A549 (cell line): Measurements from ENCODE around the gene AK8. TPM values are rescaled to one million over a fixed set of nuclear protein-coding genes. Genes with fewer than 3 reads are reported as not detected.

Source experiments
- ATAC-seq, 2 experiments: fragments of 200-7000 bp in 1 of 2; fragments of >200 bp in 1 of 2; cut with Nextera tagmentation in 1 of 2; cut with Tn5 transposase in 1 of 2; 3 replicates each; pipeline versions ENCODE4 v1.8.0 to v1.9.1; 2018 to 2020; ENCODE audit warnings: mild to moderate bottlenecking in 1 of 2, moderate library complexity in 1 of 2
- CTCF ChIA-PET: fragments of 300-600 bp; sonication (Branson Sonifier 250); formaldehyde crosslinking; extraction: SDS; loops from one replicate; lab custom pipeline; 2021; ENCODE audit warnings: antibody characterized with exemption, inconsistent platforms; lab: Yijun Ruan, JAX
- POLR2A ChIA-PET: fragments of 350-600 bp; formaldehyde crosslinking; extraction: SDS; loops from one replicate; lab custom pipeline; 2021; ENCODE audit warnings: antibody characterized with exemption, inconsistent platforms; lab: Yijun Ruan, JAX
- DNase-seq, 2 experiments: peaks; one replicate each; pipeline versions ENCODE4 v3.0.0 to v3.0.0-alpha.2; 2011 to 2016; ENCODE audit warnings: low read depth in 1 of 2, low spot score in 1 of 2
- FAIRE-seq: peaks from 2 replicates; lab custom pipeline; 2011; peaks lifted over from hg19 to GRCh38; lab: Jason Lieb, UNC
- H3K27ac ChIP-seq, 2 experiments: fragments of >200 bp; sonication (Bioruptor Twin); formaldehyde crosslinking; 3 replicates each; pipeline ENCODE4 v1.5.1; 2016 to 2017
- H3K4me1 ChIP-seq: fragments of >200 bp; sonication (Bioruptor Twin); formaldehyde crosslinking; 3 replicates; pipeline ENCODE4 v1.6.1; 2016
- H3K4me2 ChIP-seq: fragments of >200 bp; sonication (Bioruptor Twin); formaldehyde crosslinking; 3 replicates; pipeline ENCODE4 v1.6.1; 2016
- H3K4me3 ChIP-seq: fragments of >200 bp; sonication (Bioruptor Twin); formaldehyde crosslinking; 3 replicates; pipeline ENCODE4 v1.5.1; 2016
- H3K9me3 ChIP-seq: fragments of >200 bp; sonication (Bioruptor Twin); formaldehyde crosslinking; 3 replicates; pipeline ENCODE4 v1.6.1; 2016
- CBX2 ChIP-seq: fragments of 200-600 bp; sonication (generic); IDR thresholded peaks from 2 replicates; pipeline ENCODE4 v1.6.1; 2016; ENCODE audit warnings: low read depth, mild to moderate bottlenecking, borderline replicate concordance
- CBX8 ChIP-seq: fragments of 200-600 bp; sonication (generic); IDR thresholded peaks from 2 replicates; pipeline ENCODE4 v1.6.1; 2016
- CEBPB ChIP-seq, 2 experiments: fragments of >200 bp in 1 of 2; sonication (Bioruptor Twin) in 1 of 2; formaldehyde crosslinking in 1 of 2; IDR thresholded peaks; 2 replicates each; pipeline ENCODE4 v1.6.1; 2012 to 2016
- EHF ChIP-seq: fragments of 250-450 bp; sonication (Bioruptor Pico); IDR thresholded peaks from 2 replicates; pipeline ENCODE4 v1.5.0; 2020; ENCODE audit warnings: mild to moderate bottlenecking
- FOSB ChIP-seq: fragments of 250-450 bp; sonication (Bioruptor Pico); IDR thresholded peaks from 2 replicates; pipeline ENCODE4 v1.5.0; 2020; ENCODE audit warnings: mild to moderate bottlenecking, moderate library complexity
- FOSL2 ChIP-seq, 2 experiments: fragments of 450-650 bp in 1 of 2; fragments of >200 bp in 1 of 2; sonication (Bioruptor Twin) in 1 of 2; formaldehyde crosslinking; IDR thresholded peaks; 2 replicates each; pipeline versions ENCODE4 v1.5.0 to v1.6.1; 2016 to 2020; ENCODE audit warnings: mild to moderate bottlenecking in 1 of 2, moderate library complexity in 1 of 2
- FOXS1 ChIP-seq: fragments of 250-450 bp; sonication (Bioruptor Pico); IDR thresholded peaks from 2 replicates; pipeline ENCODE4 v1.5.0; 2020; ENCODE audit warnings: mild to moderate bottlenecking, moderate library complexity
- HOXB13 ChIP-seq: fragments of 250-450 bp; sonication (Bioruptor Pico); IDR thresholded peaks from 2 replicates; pipeline ENCODE4 v1.5.0; 2020; ENCODE audit warnings: low read depth, mild to moderate bottlenecking, moderate library complexity
- JUNB ChIP-seq: fragments of >200 bp; sonication (Bioruptor Twin); formaldehyde crosslinking; IDR thresholded peaks from 2 replicates; pipeline ENCODE4 v1.6.1; 2016
- KDM1A ChIP-seq: fragments of 200-600 bp; sonication (generic); IDR thresholded peaks from 2 replicates; pipeline ENCODE4 v1.6.1; 2016; ENCODE audit warnings: low read depth, mild to moderate bottlenecking
- PHF8 ChIP-seq: fragments of 200-600 bp; sonication (generic); IDR thresholded peaks from 2 replicates; pipeline ENCODE4 v1.6.1; 2016; ENCODE audit warnings: low read depth, mild to moderate bottlenecking, antibody characterized with exemption, moderate library complexity, borderline replicate concordance
- RCOR1 ChIP-seq: fragments of 150-350 bp; IDR thresholded peaks from 2 replicates; pipeline ENCODE4 v1.6.1; 2014; ENCODE audit warnings: antibody characterized with exemption, low read length, low read depth
- RFX5 ChIP-seq: fragments of 450-650 bp; IDR thresholded peaks from 2 replicates; pipeline ENCODE4 v1.7.1; 2014; ENCODE audit warnings: antibody characterized with exemption, mild to moderate bottlenecking, moderate library complexity
- RNF2 ChIP-seq: fragments of 200-600 bp; sonication (generic); IDR thresholded peaks from 2 replicates; pipeline ENCODE4 v1.6.1; 2016; ENCODE audit warnings: low read depth, mild to moderate bottlenecking, antibody characterized with exemption, moderate library complexity, borderline replicate concordance
- SMC3 ChIP-seq: fragments of >200 bp; sonication (Bioruptor Twin); formaldehyde crosslinking; IDR thresholded peaks from 3 replicates; pipeline ENCODE4 v1.6.1; 2018; ENCODE audit warnings: inconsistent platforms
- ZNF302 ChIP-seq: fragments of 250-450 bp; sonication (Bioruptor Pico); IDR thresholded peaks from 2 replicates; pipeline ENCODE4 v1.9.0; 2021; ENCODE audit warnings: inconsistent platforms, mild to moderate bottlenecking, moderate library complexity
- WGBS: methylation state at CpG from one replicate; pipeline ENCODE4 v1.1.6; 2017; ENCODE audit errors: missing lambda C conversion rate; 5-methylcytosine and 5-hydroxymethylcytosine counted together
- polyA plus RNA-seq, 4 experiments: library from polyadenylated mRNA; depleted of rRNA in 3 of 4; stranded (reverse); fragments of >200 nt; fragmentation: RNase III in 1 of 4; extraction: RNeasy Plus Mini Kit Qiagen cat#74134 plus additional on column Dnase treatment in 1 of 4; gene quantifications; 2 replicates in 3 of 4; 3 replicates in 1 of 4; pipeline ENCODE4 v1.2.3, GENCODE V29; 2011 to 2017
- TF ChIP-seq, protein P1 (sequence below): fragments of 450-650 bp; IDR thresholded peaks from 2 replicates; pipeline ENCODE4 v1.6.1; 2014; ENCODE audit warnings: antibody characterized with exemption
- TF ChIP-seq, protein P2 (sequence below): fragments of >200 bp; sonication (Bioruptor Twin); formaldehyde crosslinking; IDR thresholded peaks from 3 replicates; pipeline ENCODE4 v1.5.1; 2016
- TF ChIP-seq, protein P3 (sequence below): fragments of >200 bp; sonication (Bioruptor Twin); formaldehyde crosslinking; IDR thresholded peaks from 3 replicates; pipeline ENCODE4 v1.6.1; 2016
- TF ChIP-seq, protein P4 (sequence below): fragments of 250-450 bp; sonication (Bioruptor Pico); IDR thresholded peaks from 2 replicates; pipeline ENCODE4 v1.5.0; 2020; ENCODE audit warnings: low read depth, mild to moderate bottlenecking, moderate library complexity

Gene AK8
- polyA plus RNA-seq, 2 of the 4 experiments (the other 2 are of a cell fraction) = 0.61 to 0.63 TPM

DNA sequence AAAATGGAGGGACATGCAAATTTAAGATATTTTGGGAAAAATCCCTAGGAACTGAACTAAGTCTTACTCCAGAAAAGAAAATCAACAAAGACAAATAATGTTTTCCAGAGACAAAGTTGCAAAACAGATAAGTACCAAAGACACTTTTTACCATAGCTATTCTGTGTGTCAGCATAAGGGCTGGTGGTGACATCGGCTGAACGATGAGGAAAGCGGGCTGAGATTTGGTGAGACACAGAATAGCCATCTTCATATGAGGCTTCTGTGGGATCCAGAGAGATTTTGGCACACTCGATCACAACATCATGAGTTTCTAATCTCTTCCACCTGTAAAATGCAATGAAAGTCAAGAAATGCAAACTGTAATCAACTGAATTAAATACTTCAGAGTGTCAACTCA, 34.0 kb upstream of the AK8 start:
- H3K4me2 ChIP-seq = no peak overlapping the region
- no peaks in the 10 kb centered on the region for H3K9me3 ChIP-seq
- H3K4me1 ChIP-seq = no peaks in the 10 kb centered on the region
- POLR2A ChIA-PET = no interaction called here
- CTCF ChIA-PET = interaction anchor here (0.9 to 9.2 kb wide), 3 partner anchors 9 to 17 kb away, joined by 3 to 81 read pairs (median 3); no protein-coding TSS in a partner anchor
- 95% methylated on average over 4 of the region's 4 CpGs for WGBS
- TF ChIP-seq, protein P1, sequence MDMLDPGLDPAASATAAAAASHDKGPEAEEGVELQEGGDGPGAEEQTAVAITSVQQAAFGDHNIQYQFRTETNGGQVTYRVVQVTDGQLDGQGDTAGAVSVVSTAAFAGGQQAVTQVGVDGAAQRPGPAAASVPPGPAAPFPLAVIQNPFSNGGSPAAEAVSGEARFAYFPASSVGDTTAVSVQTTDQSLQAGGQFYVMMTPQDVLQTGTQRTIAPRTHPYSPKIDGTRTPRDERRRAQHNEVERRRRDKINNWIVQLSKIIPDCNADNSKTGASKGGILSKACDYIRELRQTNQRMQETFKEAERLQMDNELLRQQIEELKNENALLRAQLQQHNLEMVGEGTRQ = no peak
- TF ChIP-seq HOXB13 (CRISPR knock-in tag) (no peak), JUNB (no peak), RCOR1 (no peak), RFX5 (no peak), CBX2 (no peak), FOXS1 (CRISPR knock-in tag) (no peak), FOSL2 (IDR thresholded peaks at IDR 0.05) (no peak), FOSL2 (CRISPR knock-in tag; IDR thresholded peaks at IDR 0.05) (no peak)
- H3K27ac ChIP-seq = no peak overlapping the region
- ATAC-seq (no peak), FAIRE-seq (no peak), DNase-seq (no peak)
- H3K4me3 ChIP-seq = no peak overlapping the region

DNA sequence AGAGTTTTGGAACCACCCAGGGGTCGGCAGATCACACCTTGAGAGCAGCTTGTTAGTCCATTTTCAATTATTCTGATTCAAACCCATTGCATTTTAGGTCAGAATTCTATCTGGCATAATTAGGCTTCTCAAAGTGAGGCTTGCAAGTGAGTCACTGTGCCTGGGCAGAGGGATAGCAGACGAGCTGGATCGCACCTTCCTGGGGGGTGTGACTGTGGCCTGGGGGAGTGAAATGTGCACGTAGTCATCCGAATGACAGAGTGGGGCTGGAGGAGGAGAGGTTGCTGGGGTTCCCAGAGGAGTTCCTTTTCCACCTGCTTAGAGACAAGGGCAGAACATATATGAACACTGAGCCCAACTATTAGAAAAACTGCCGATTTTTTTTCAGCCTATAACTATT, 32.3 kb upstream of the AK8 start:
- Histone ChIP-seq H3K4me3 (no peak overlapping the region), H3K4me1 (no peaks in the 10 kb centered on the region), H3K9me3 (no peaks in the 10 kb centered on the region), H3K27ac (no peak overlapping the region), H3K4me2 (no peak overlapping the region)
- 91% methylated on average over 6 of the region's 6 CpGs for WGBS
- no peak for TF ChIP-seq CBX8
- TF ChIP-seq, protein P2, sequence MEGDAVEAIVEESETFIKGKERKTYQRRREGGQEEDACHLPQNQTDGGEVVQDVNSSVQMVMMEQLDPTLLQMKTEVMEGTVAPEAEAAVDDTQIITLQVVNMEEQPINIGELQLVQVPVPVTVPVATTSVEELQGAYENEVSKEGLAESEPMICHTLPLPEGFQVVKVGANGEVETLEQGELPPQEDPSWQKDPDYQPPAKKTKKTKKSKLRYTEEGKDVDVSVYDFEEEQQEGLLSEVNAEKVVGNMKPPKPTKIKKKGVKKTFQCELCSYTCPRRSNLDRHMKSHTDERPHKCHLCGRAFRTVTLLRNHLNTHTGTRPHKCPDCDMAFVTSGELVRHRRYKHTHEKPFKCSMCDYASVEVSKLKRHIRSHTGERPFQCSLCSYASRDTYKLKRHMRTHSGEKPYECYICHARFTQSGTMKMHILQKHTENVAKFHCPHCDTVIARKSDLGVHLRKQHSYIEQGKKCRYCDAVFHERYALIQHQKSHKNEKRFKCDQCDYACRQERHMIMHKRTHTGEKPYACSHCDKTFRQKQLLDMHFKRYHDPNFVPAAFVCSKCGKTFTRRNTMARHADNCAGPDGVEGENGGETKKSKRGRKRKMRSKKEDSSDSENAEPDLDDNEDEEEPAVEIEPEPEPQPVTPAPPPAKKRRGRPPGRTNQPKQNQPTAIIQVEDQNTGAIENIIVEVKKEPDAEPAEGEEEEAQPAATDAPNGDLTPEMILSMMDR = no peak
- TF ChIP-seq, protein P3, sequence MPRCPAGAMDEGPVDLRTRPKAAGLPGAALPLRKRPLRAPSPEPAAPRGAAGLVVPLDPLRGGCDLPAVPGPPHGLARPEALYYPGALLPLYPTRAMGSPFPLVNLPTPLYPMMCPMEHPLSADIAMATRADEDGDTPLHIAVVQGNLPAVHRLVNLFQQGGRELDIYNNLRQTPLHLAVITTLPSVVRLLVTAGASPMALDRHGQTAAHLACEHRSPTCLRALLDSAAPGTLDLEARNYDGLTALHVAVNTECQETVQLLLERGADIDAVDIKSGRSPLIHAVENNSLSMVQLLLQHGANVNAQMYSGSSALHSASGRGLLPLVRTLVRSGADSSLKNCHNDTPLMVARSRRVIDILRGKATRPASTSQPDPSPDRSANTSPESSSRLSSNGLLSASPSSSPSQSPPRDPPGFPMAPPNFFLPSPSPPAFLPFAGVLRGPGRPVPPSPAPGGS = no peak
- no peak for TF ChIP-seq KDM1A
- TF ChIP-seq, protein P4, sequence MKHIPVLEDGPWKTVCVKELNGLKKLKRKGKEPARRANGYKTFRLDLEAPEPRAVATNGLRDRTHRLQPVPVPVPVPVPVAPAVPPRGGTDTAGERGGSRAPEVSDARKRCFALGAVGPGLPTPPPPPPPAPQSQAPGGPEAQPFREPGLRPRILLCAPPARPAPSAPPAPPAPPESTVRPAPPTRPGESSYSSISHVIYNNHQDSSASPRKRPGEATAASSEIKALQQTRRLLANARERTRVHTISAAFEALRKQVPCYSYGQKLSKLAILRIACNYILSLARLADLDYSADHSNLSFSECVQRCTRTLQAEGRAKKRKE = no peak
- TF ChIP-seq SMC3 = no peak
- TF ChIP-seq RNF2 = no peak
- no peak for TF ChIP-seq RFX5
- no peak for TF ChIP-seq PHF8
- TF ChIP-seq CEBPB (IDR thresholded peaks at IDR 0.05) = no peak
- no peak for TF ChIP-seq FOSB (CRISPR knock-in tag)
- TF ChIP-seq ZNF302 (CRISPR knock-in tag) = no peak
- TF ChIP-seq EHF = no peak
- FAIRE-seq (no peak), DNase-seq (no peak), ATAC-seq (no peak)
- ChIA-PET CTCF (interaction anchor here (0.6 to 2.4 kb wide), 8 partner anchors 8 to 234 kb away, joined by 3 to 7 read pairs (median 6); no protein-coding TSS in a partner anchor), POLR2A (interaction anchor here (0.7 kb wide), 1 partner anchor 749 kb away, joined by 3 read pairs; no protein-coding TSS in a partner anchor)
